GM13976 (cell line): ENCODE data around the gene MAP3K7CL.
"Not testable (repeated sequence)": the region's sequence is repeated elsewhere in the genome, so short reads cannot be mapped to it uniquely, and the experiment has no call there.

Experiments
- DNase-seq: peaks from one replicate; pipeline ENCODE4 v3.0.0; 2012; ENCODE audit warnings: low spot score
- in situ Hi-C: fragments of 300-500 bp; cut with MboI; formaldehyde crosslinking; loops from one replicate; pipeline ENCODE4 v1.12.0; 2022; ENCODE audit warnings: low sequenced_read_pairs, mixed read lengths, inconsistent platforms; ENCODE audit not compliant: unreplicated experiment
- TF ChIP-seq, protein P1 (sequence below): IDR thresholded peaks from 2 replicates; pipeline ENCODE4 v1.5.1; 2012; ENCODE audit warnings: borderline replicate concordance, mild to moderate bottlenecking; ENCODE audit not compliant: insufficient read depth; ENCODE audit errors: extremely low read depth, missing control alignments, control extremely low read depth

MAP3K7CL gene

DNA sequence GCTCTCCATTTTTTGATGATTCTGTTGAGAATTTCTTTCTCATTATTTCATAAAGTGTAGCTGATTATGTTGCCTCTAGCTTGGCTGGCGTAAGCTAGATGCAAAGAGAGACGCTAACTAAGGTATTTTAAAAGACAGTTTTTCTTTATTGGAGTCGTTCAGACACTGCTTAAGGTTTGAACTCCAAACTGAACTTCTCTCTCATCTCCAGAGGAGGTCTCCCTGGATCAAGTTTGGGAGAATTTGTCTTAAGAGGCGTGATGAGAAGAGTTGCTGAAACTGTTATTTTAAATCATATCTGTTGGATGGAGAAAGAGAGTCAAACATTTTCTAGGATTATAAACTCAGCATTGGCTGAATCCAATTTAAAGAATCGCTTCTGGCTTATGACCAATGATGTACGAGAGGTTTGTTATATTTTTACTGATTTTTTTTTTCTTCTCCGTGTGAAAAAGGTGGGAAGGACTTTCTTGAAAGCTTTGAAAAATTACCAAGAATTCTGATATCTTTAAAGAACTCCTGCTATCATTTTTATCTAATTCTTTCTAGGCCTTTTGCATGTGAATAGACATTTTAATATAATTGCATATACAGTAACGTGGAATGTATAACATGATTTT is 34.0 kb downstream of the MAP3K7CL start:
- in situ Hi-C loops = no loop called here
- DNase-seq = peak; percentile 39
- TF ChIP-seq, protein P1, sequence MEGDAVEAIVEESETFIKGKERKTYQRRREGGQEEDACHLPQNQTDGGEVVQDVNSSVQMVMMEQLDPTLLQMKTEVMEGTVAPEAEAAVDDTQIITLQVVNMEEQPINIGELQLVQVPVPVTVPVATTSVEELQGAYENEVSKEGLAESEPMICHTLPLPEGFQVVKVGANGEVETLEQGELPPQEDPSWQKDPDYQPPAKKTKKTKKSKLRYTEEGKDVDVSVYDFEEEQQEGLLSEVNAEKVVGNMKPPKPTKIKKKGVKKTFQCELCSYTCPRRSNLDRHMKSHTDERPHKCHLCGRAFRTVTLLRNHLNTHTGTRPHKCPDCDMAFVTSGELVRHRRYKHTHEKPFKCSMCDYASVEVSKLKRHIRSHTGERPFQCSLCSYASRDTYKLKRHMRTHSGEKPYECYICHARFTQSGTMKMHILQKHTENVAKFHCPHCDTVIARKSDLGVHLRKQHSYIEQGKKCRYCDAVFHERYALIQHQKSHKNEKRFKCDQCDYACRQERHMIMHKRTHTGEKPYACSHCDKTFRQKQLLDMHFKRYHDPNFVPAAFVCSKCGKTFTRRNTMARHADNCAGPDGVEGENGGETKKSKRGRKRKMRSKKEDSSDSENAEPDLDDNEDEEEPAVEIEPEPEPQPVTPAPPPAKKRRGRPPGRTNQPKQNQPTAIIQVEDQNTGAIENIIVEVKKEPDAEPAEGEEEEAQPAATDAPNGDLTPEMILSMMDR = peak; percentile 34

DNA sequence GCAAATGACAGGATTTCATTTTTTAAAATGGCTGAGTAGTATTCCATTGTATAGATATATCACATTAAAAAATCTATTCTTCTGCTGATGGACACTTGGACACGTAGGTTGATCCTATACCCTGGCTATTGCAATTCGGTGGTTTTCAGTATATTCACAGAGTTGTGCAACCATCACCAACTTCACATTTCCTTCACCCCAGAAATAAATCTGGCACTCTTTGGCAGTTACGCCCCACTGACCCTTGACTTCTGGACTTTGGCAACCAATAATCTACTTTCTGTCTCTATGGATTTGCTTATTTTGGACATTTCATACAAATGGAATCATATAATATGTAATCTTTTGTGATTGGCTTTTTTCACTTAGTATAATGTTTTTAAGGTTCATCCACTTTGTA is 35.9 kb downstream of the MAP3K7CL start:
- TF ChIP-seq, protein P1 = no peak
- in situ Hi-C loops = no loop called here
- DNase-seq = no peak

DNA sequence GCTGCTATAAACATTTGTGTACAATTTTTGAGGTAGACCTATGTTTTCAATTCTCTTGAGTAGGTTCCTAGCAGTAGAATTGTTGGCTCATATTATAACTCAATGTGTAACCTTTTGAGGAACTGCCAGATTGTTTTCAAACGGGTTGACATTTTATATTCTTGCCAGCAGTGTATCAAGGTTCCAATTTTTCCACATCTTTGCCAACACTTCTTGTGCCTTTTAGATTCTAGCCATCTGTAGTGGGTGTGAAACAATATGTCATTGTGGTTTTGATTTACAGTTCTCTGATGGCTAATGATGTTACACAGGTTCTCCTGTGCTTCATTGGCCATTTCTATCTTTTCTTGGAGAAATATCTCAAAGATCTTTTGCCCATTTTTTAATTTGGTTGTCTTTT is 36.4 kb downstream of the MAP3K7CL start:
- no peak for DNase-seq
- TF ChIP-seq, protein P1 = no peak
- in situ Hi-C loops = no loop called here

DNA sequence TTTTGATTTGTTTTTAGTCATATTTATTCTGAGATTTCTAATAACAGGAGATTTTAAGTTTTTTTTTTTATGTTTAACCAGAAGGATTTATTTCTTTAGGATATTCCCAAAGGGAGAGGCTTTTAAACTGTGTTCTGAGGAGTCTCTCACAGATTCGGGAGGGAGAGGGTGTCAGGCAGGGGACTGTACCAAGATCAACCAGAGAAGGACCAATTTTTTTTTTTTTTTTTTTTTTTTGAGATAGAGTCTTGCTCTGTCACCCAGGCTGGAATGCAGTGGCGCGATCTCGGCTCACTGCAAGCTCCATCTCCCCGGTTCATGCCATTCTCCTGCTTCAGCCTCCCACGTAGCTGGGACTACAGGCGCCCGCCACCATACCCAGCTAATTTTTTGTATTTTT is 37.0 kb downstream of the MAP3K7CL start:
- in situ Hi-C loops, DNase-seq: not testable (repeated sequence)

DNA sequence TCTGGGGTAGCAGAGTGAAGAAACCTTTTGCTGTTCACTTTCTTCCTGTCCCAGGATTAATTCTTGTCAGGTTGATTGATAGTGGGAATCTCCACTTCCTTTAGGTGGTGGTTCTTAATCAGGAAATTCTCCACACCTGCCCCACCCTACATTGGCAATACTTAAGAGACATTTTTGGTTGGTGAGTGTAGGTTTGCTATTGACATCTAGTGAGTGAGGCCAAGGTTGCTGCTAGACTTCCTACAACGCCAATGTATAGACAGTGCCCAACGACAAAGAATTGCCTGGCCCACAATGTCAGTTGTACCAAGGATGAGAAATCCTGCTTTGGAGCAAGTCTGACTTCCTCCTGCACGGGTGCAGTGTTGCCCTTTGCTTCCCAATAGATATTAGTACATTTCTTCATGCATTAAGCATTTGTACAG is 38.5 kb downstream of the MAP3K7CL start:
- no peak for DNase-seq
- in situ Hi-C loops = no loop called here
- TF ChIP-seq, protein P1 = no peak

DNA sequence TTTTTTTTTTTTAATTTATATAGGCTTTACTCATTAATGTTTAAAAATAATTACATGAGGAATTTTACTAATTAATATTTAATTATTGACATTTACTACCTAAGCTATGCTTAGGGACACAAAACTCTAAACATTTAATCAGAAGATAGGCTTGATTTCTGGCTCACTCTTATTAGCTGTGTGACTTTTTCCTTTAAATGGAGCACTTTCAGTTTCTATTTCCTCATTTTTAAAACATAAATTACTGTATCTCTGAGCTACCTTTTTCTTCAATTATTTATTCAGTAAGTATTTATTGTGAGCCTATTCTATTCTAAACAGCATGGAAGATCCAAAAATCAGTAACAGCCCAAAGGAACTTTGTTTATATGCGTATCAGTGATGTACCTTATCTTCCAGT is 40.5 kb downstream of the MAP3K7CL start:
- TF ChIP-seq, protein P1 = no peak
- no peak for DNase-seq
- in situ Hi-C loops = loop anchor here (10.0 kb wide), 1 partner anchor 204 kb away; no protein-coding TSS in a partner anchor

DNA sequence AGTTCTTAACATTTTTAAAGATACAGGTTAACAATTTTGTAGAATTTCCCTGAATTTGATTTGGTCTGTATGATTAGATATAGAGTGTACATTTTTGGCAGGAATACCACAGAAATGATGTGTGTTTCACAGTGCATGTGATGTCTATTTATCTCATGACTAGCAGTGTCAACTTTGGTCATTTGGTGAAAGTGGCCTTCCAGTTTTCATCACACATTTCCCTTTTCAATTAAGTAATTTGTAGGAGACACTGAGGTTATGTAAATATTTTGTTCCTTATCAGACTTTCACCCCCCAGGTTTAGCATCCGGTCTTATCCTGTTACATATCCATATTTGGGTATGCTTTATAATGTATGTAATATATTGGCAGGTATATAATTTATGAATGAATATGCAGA is 41.8 kb downstream of the MAP3K7CL start:
- no peak for DNase-seq
- in situ Hi-C loops = loop anchor here (10.0 kb wide), 1 partner anchor 203 kb away; no protein-coding TSS in a partner anchor
- TF ChIP-seq, protein P1 = no peak
